HG03565 (cell line): ENCODE results near the gene NEUROD2.
"Not testable (repeated sequence)": the region's sequence is repeated elsewhere in the genome, so short reads cannot be mapped to it uniquely, and the experiment has no call there.

Source experiments
- ATAC-seq: cut with Tn5 transposase; IDR thresholded peaks from one replicate; pipeline ENCODE4 v1.9.1; 2021; ENCODE audit warnings: mild to moderate bottlenecking, moderate library complexity; ENCODE audit not compliant: unreplicated experiment

The NEUROD2 gene

GRCh38 chr17:39603304-39604016 is 4.3 kb downstream of the NEUROD2 start:
- no peak for ATAC-seq

- no peak for ATAC-seq
Observed at GRCh38 chr17:39602533-39603303, 5.0 kb downstream of the NEUROD2 start.

- ATAC-seq: no peak
Observed at GRCh38 chr17:39601758-39602532, 5.8 kb downstream of the NEUROD2 start.

- no peak for ATAC-seq
Observed at GRCh38 chr17:39600997-39601597, 6.6 kb downstream of the NEUROD2 start.

GRCh38 chr17:39600288-39600996 is 7.3 kb downstream of the NEUROD2 start:
- no peak for ATAC-seq

GRCh38 chr17:39599665-39600231 is 8.0 kb downstream of the NEUROD2 start:
- ATAC-seq: no peak

GRCh38 chr17:39599004-39599664 is 8.6 kb downstream of the NEUROD2 start:
- no peak for ATAC-seq

- ATAC-seq: no peak
Observed at GRCh38 chr17:39598630-39599003, 9.1 kb downstream of the NEUROD2 start.

GRCh38 chr17:39598047-39598481 is 9.7 kb downstream of the NEUROD2 start:
- ATAC-seq: no peak

- ATAC-seq: no peak
Observed at GRCh38 chr17:39597372-39598046, 10.2 kb downstream of the NEUROD2 start.

GRCh38 chr17:39596543-39597267 is 11.0 kb downstream of the NEUROD2 start:
- ATAC-seq: no peak

- ATAC-seq: no peak
Observed at GRCh38 chr17:39595928-39596510, 11.7 kb downstream of the NEUROD2 start.

- no peak for ATAC-seq
Observed at GRCh38 chr17:39595294-39595693, 12.4 kb downstream of the NEUROD2 start.

GRCh38 chr17:39593371-39593770 is 14.3 kb downstream of the NEUROD2 start:
- ATAC-seq: no peak

- ATAC-seq: no peak
Observed at GRCh38 chr17:39591958-39592954, 15.5 kb downstream of the NEUROD2 start.

- not testable (repeated sequence) for ATAC-seq
Observed at GRCh38 chr17:39590180-39590579, 17.5 kb downstream of the NEUROD2 start.

GRCh38 chr17:39582658-39583057 is 25.1 kb downstream of the NEUROD2 start:
- no peak for ATAC-seq
